Measurements from ENCODE around the gene ADGRA1. TPM values are rescaled to one million over a fixed set of nuclear protein-coding genes. Genes with fewer than 3 reads are reported as not detected.
A peak's percentile ranks its signal among the peaks of the same experiment; 100 is the strongest.

ADGRA1 gene
- total RNA-seq, 3 donors from 2014 or later (not counting 1 experiment from before 2014, with no cell fraction given) = not detected

GRCh38 chr10:133131734-133132472 is 44.2 kb downstream of the ADGRA1 start:
- Mint-ChIP-seq H3K4me3 (no peak overlapping the region), H3K36me3 (no peaks in the 10 kb centered on the region), H3K27me3 (ENCODE audit: low read depth in 2 of 2) (peaks cover 0 to 2% of the 10 kb centered on the region in 2 donors), H3K4me1 (no peaks in the 10 kb centered on the region), H3K27ac (no peak overlapping the region), H3K9me3 (no peaks in the 10 kb centered on the region)
- Histone ChIP-seq H3K27me3 (ENCODE audit: control insufficient read depth, insufficient read depth, low read length) (no peaks in the 10 kb centered on the region), H3K4me3 (ENCODE audit: low read length) (no peak overlapping the region), H3K36me3 (ENCODE audit: control insufficient read depth, insufficient read depth, low read length) (no peaks in the 10 kb centered on the region), H3K4me1 (ENCODE audit: control insufficient read depth, insufficient read depth, low read length) (no peaks in the 10 kb centered on the region), H3K9me3 (ENCODE audit: control insufficient read depth, insufficient read depth, low read length) (no peaks in the 10 kb centered on the region), H3K27ac (ENCODE audit: low read length) (no peak overlapping the region)
- TF ChIP-seq, protein P1, sequence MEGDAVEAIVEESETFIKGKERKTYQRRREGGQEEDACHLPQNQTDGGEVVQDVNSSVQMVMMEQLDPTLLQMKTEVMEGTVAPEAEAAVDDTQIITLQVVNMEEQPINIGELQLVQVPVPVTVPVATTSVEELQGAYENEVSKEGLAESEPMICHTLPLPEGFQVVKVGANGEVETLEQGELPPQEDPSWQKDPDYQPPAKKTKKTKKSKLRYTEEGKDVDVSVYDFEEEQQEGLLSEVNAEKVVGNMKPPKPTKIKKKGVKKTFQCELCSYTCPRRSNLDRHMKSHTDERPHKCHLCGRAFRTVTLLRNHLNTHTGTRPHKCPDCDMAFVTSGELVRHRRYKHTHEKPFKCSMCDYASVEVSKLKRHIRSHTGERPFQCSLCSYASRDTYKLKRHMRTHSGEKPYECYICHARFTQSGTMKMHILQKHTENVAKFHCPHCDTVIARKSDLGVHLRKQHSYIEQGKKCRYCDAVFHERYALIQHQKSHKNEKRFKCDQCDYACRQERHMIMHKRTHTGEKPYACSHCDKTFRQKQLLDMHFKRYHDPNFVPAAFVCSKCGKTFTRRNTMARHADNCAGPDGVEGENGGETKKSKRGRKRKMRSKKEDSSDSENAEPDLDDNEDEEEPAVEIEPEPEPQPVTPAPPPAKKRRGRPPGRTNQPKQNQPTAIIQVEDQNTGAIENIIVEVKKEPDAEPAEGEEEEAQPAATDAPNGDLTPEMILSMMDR (IDR thresholded peaks at IDR 0.05) = no peak
- intact Hi-C loops (cut with micrococcal nuclease) = no loop called here
- DNase-seq (no peak), ATAC-seq (peak in 1 of 3 donors; percentile 26)
- WGBS (ENCODE audit: insufficient coverage) = 81% methylated on average over 41 of the region's 41 CpGs

DNA sequence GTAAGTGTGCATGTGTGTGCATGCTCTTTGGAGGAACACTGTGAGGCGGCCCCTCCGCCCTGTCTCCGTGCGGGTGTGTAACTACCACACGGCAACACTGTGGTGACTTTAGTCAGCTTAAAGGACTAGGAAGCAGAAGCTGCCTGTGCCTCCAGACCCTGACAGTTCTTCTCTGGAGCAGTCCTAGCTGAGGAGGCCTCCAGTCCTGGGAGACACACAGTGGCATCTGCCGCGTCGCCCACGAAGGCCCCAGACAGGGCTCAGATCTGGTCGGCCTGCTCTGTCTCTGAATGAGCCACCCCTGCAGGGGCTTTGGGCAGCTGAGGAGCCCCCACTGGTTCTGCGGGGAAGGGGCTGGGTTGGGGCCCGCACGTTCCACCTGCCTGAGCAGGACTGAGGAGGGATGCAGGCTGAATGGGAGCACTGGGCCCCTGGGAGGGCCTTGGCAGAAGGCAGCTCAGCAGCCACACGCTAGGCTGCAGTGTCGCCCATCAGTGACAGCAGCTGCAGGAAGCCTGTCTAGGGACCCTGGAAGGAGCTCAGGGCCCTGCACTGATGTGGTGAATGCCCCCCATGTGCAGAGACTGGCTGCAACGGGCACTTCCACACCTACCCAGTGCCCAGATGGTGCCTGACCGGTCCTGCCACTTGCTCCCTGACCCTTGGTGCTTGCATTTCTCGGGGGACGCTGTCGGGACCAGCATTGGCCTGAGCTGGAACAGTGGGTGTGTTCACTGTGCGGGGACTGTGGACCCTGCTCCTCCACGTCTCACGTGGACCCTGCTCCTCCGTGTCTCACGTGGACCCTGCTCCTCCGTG is 45.0 kb downstream of the ADGRA1 start:
- TF ChIP-seq, protein P1 (IDR thresholded peaks at IDR 0.05) = no peak
- H3K27ac Mint-ChIP-seq = no peak overlapping the region
- WGBS (ENCODE audit: insufficient coverage) = 89% methylated on average over 26 of the region's 26 CpGs
- Histone ChIP-seq H3K27ac (ENCODE audit: low read length) (no peak overlapping the region), H3K36me3 (ENCODE audit: control insufficient read depth, insufficient read depth, low read length) (no peaks in the 10 kb centered on the region), H3K4me3 (ENCODE audit: low read length) (no peak overlapping the region), H3K4me1 (ENCODE audit: control insufficient read depth, insufficient read depth, low read length) (no peaks in the 10 kb centered on the region), H3K9me3 (ENCODE audit: control insufficient read depth, insufficient read depth, low read length) (no peaks in the 10 kb centered on the region), H3K27me3 (ENCODE audit: control insufficient read depth, insufficient read depth, low read length) (no peaks in the 10 kb centered on the region)
- DNase-seq (no peak), ATAC-seq (no peak)
- no peak overlapping the region for H3K4me3 Mint-ChIP-seq
- peaks cover 0 to 2% of the 10 kb centered on the region in 2 donors for H3K27me3 Mint-ChIP-seq (ENCODE audit: low read depth in 2 of 2)
- intact Hi-C loops (cut with micrococcal nuclease) = no loop called here
- no peaks in the 10 kb centered on the region for H3K4me1 Mint-ChIP-seq
- H3K36me3 Mint-ChIP-seq = no peaks in the 10 kb centered on the region
- H3K9me3 Mint-ChIP-seq = no peaks in the 10 kb centered on the region

DNA sequence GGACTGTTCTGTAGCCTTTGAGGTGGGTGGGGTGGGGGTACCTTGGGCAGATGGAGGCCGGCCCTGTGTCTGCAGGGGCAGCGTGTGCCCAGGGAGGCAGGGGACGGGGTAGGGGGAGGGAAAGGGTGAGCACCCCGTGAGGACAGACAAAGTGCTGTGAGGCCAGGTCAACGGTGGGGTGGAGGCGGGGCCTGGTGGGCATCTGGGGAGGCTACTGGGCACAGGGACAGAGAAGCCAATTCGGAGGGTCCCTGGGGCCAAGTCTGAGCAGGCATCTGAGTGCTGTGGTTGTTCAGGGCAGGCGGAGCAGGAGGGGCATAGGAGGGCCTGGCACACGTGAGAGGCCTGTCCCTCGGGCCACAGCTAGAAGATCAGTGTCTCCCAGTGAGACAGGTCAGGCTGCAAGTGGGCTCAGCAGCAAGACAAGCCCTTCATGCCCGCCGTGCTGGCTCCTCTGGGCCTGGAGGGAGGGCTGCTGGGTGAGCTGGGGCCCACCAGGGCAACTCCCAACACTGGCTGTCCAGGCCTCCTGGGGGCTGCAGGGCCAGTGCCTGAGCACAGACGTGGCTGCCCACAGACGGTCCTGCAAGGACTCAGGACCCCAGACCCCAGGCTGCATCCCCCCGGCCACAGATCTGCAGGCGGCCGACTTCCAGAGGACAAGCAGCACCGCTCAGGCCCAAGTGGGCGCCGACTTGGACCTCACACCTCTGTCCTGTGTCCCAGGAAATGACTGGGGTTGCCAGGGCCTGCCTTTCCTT is 45.9 kb downstream of the ADGRA1 start:
- intact Hi-C loops (cut with micrococcal nuclease) = no loop called here
- no peaks in the 10 kb centered on the region for H3K27me3 ChIP-seq (ENCODE audit: control insufficient read depth, insufficient read depth, low read length)
- Mint-ChIP-seq H3K27me3 (ENCODE audit: low read depth in 2 of 2) (peaks cover 0 to 2% of the 10 kb centered on the region in 2 donors), H3K9me3 (no peaks in the 10 kb centered on the region), H3K27ac (no peak overlapping the region), H3K4me3 (no peak overlapping the region), H3K36me3 (no peaks in the 10 kb centered on the region), H3K4me1 (no peaks in the 10 kb centered on the region)
- DNase-seq (no peak), ATAC-seq (no peak)
- TF ChIP-seq, protein P1 (IDR thresholded peaks at IDR 0.05) = no peak
- no peaks in the 10 kb centered on the region for H3K4me1 ChIP-seq (ENCODE audit: control insufficient read depth, insufficient read depth, low read length)
- H3K9me3 ChIP-seq (ENCODE audit: control insufficient read depth, insufficient read depth, low read length) = no peaks in the 10 kb centered on the region
- H3K36me3 ChIP-seq (ENCODE audit: control insufficient read depth, insufficient read depth, low read length) = no peaks in the 10 kb centered on the region
- WGBS (ENCODE audit: insufficient coverage) = 90% methylated on average over 20 of the region's 20 CpGs
- H3K27ac ChIP-seq (ENCODE audit: low read length) = no peak overlapping the region
- no peak overlapping the region for H3K4me3 ChIP-seq (ENCODE audit: low read length)
